Sigmoid colon (tissue), 7 donors: ENCODE measurements around the gene ALS2. TPM values are rescaled to one million over a fixed set of nuclear protein-coding genes. Genes with fewer than 3 reads are reported as not detected.

Source experiments
- DNase-seq: peaks from one replicate; pipeline ENCODE4 v3.0.0-alpha.2; 2019
- H3K27ac ChIP-seq, 4 donors: fragments of 200-600 bp; sonication (generic); one replicate each; pipeline ENCODE4 v1.5.1; 2016 to 2019; ENCODE audit warnings: mild to moderate bottlenecking in 1 of 4
- H3K27me3 ChIP-seq, 3 donors: fragments of 200-600 bp; sonication (generic); one replicate each; pipeline ENCODE4 v1.5.1; 2019; ENCODE audit warnings: mild to moderate bottlenecking in 1 of 3
- H3K36me3 ChIP-seq, 4 donors: fragments of 200-600 bp; sonication (generic); one replicate each; pipeline ENCODE4 v1.5.1; 2016 to 2019
- H3K4me1 ChIP-seq, 4 donors: fragments of 200-600 bp; sonication (generic); one replicate each; pipeline ENCODE4 v1.5.1; 2017 to 2019
- H3K4me3 ChIP-seq, 4 donors: fragments of 200-600 bp; sonication (generic); one replicate each; pipeline ENCODE4 v1.5.1; 2017 to 2019; ENCODE audit warnings: mild to moderate bottlenecking in 2 of 4, moderate library complexity in 1 of 4
- H3K9me3 ChIP-seq, 4 donors: fragments of 200-600 bp in 3 of 4; sonication (generic) in 3 of 4; one replicate each; pipeline versions ENCODE4 v1.5.1 to v1.6.1; 2013 to 2019
- EP300 ChIP-seq, 4 donors: sonication (generic); formaldehyde crosslinking; IDR thresholded peaks; one replicate each; pipeline ENCODE4 v1.6.1; 2017; ENCODE audit warnings: antibody characterized with exemption in 4 of 4
- POLR2A ChIP-seq, 2 donors: fragments of 450-650 bp; IDR thresholded peaks; one replicate each; pipeline ENCODE4 v1.6.1; 2016; ENCODE audit warnings: antibody characterized with exemption in 2 of 2, mild to moderate bottlenecking in 2 of 2, moderate library complexity in 2 of 2
- POLR2AphosphoS5 ChIP-seq, 4 donors: sonication (generic); formaldehyde crosslinking; IDR thresholded peaks; one replicate each; pipeline ENCODE4 v1.6.1; 2017; ENCODE audit warnings: antibody characterized with exemption in 4 of 4
- WGBS, 2 donors: extraction: QIAGEN DNeasy Blood & Tissue Kit; methylation state at CpG; one replicate each; pipeline ENCODE4 v1.1.7; 2013; 5-methylcytosine and 5-hydroxymethylcytosine counted together
- intact Hi-C: fragments of 100-400 bp; cut with DNase I; formaldehyde crosslinking; loops from one replicate; pipeline ENCODE4 v1.15.1; 2023
- polyA plus RNA-seq, 3 donors: library from polyadenylated mRNA; stranded (reverse); fragments of 200-250 nt; gene quantifications; one replicate each; pipeline ENCODE4 v1.2.3, GENCODE V29; 2013
- total RNA-seq, 4 donors: library from RNA; depleted of rRNA; stranded (reverse); fragments of >200 nt; gene quantifications; one replicate each; pipeline ENCODE4 v1.1.0, GENCODE V29; 2016
- TF ChIP-seq, protein P1 (sequence below), 4 experiments: fragments of 450-650 bp in 3 of 4; fragments of 200-600 bp in 1 of 4; IDR thresholded peaks; one replicate each; pipeline ENCODE4 v1.5.1; 2016 to 2019; ENCODE audit warnings: antibody characterized with exemption in 4 of 4, mild to moderate bottlenecking in 3 of 4, moderate library complexity in 2 of 4
- donor health status: healthy with polysubstance abuse.
- donor health status: Bipolar disorder and iron deficiency.
- donor health status: healthy.

The ALS2 gene
- total and polyA plus RNA-seq, 7 donors, result 3.0 to 20.9 (median 17.4) TPM

DNA sequence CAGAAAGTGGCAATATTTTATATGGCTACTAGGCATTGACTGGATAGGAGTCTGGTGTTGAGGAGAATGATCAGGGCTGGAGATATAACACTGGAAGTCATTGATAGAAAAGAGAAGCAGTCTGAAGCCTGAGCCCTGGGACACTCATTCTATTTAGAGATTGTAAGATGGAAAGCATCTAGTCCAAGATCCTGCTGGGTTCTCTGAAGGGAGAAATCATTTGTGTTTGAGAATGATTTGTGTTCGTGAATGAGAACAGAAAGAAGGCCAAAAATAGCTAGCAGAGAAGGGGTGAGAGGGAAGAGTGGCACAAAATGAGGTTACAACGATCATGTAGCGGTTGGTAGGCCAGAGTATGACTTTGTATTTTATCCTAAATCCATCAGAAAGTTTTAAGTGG is 7.6 kb upstream of the ALS2 start:
- Histone ChIP-seq H3K9me3 (no peaks in the 10 kb centered on the region), H3K27me3 (no peaks in the 10 kb centered on the region), H3K4me3 (no peak overlapping the region), H3K27ac (no peak overlapping the region), H3K36me3 (no peaks in the 10 kb centered on the region), H3K4me1 (no peaks in the 10 kb centered on the region)
- intact Hi-C loops, result no loop called here
- DNase-seq, result no peak
- WGBS, 2 donors, result 74 to 84% methylated on average over 3 of the region's 3 CpGs
- no peak for TF ChIP-seq EP300 (IDR thresholded peaks at IDR 0.05)
- no peak for TF ChIP-seq POLR2AphosphoS5 (IDR thresholded peaks at IDR 0.05)
- TF ChIP-seq, protein P1, sequence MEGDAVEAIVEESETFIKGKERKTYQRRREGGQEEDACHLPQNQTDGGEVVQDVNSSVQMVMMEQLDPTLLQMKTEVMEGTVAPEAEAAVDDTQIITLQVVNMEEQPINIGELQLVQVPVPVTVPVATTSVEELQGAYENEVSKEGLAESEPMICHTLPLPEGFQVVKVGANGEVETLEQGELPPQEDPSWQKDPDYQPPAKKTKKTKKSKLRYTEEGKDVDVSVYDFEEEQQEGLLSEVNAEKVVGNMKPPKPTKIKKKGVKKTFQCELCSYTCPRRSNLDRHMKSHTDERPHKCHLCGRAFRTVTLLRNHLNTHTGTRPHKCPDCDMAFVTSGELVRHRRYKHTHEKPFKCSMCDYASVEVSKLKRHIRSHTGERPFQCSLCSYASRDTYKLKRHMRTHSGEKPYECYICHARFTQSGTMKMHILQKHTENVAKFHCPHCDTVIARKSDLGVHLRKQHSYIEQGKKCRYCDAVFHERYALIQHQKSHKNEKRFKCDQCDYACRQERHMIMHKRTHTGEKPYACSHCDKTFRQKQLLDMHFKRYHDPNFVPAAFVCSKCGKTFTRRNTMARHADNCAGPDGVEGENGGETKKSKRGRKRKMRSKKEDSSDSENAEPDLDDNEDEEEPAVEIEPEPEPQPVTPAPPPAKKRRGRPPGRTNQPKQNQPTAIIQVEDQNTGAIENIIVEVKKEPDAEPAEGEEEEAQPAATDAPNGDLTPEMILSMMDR (IDR thresholded peaks at IDR 0.05), result no peak
- TF ChIP-seq POLR2A (IDR thresholded peaks at IDR 0.05), result no peak

GRCh38 chr2:201786471-201786870 is 5.7 kb upstream of the ALS2 start:
- Histone ChIP-seq H3K36me3 (no peaks in the 10 kb centered on the region), H3K27ac (no peak overlapping the region), H3K4me1 (peaks cover 0 to 7% (median 0%) of the 10 kb centered on the region in 4 donors), H3K4me3 (no peak overlapping the region), H3K27me3 (no peaks in the 10 kb centered on the region), H3K9me3 (no peaks in the 10 kb centered on the region)
- no peak for DNase-seq
- intact Hi-C loops, result no loop called here
- TF ChIP-seq POLR2A (IDR thresholded peaks at IDR 0.05) (no peak), EP300 (IDR thresholded peaks at IDR 0.05) (no peak), POLR2AphosphoS5 (IDR thresholded peaks at IDR 0.05) (no peak)
- TF ChIP-seq, protein P1 (IDR thresholded peaks at IDR 0.05), result no peak

DNA sequence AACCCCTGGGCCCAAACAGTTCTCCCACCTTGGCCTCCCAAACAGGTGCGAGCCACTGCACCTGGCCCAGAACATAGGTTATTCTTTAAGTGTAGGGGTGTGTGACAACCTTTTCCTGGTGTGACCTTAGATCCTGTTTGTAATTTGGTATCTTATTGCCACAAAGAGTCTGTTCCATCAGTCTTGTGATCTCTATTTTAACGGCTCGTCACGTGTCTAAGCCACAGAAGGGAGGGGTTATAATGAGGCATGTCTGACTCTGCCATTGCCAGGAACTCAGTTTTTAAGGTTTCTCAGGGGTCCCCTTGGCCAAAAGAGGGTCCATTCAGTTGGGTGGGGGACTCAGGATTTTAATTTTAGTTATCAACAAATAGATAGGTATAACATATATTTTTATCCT is 4.4 kb upstream of the ALS2 start:
- Histone ChIP-seq H3K36me3 (no peaks in the 10 kb centered on the region), H3K4me3 (no peak overlapping the region), H3K9me3 (no peaks in the 10 kb centered on the region), H3K27me3 (no peaks in the 10 kb centered on the region), H3K27ac (no peak overlapping the region), H3K4me1 (peaks cover 0 to 9% (median under 1%) of the 10 kb centered on the region in 4 donors)
- WGBS, 2 donors, result 47 to 60% methylated on average over 4 of the region's 4 CpGs
- TF ChIP-seq POLR2A (IDR thresholded peaks at IDR 0.05) (no peak), EP300 (IDR thresholded peaks at IDR 0.05) (no peak), POLR2AphosphoS5 (IDR thresholded peaks at IDR 0.05) (no peak)
- TF ChIP-seq, protein P1 (IDR thresholded peaks at IDR 0.05), result no peak
- no peak for DNase-seq
- intact Hi-C loops, result no loop called here

DNA sequence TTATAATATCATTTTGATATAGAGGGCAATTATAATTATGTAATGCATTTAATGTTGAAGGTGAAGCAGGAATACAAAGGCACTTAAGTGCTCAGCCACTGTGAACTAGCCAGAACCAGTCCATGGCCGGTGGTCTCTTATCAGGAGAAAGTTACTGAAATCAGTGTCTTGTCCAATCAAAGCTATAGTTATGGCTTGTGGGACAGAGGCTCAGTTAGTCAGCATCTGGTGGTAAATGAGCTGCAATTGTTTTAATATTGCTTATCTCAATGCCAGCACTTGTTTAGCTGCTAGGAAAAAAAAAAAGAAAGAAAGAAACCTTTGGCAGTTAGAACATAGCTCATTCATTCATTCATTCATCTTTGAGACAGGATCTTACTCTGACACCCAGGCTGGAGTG is 3.8 kb upstream of the ALS2 start:
- Histone ChIP-seq H3K9me3 (no peaks in the 10 kb centered on the region), H3K4me3 (no peak overlapping the region), H3K4me1 (peaks cover 0 to 14% (median 4%) of the 10 kb centered on the region in 4 donors), H3K36me3 (no peaks in the 10 kb centered on the region), H3K27me3 (no peaks in the 10 kb centered on the region), H3K27ac (no peak overlapping the region)
- no peak for TF ChIP-seq POLR2AphosphoS5 (IDR thresholded peaks at IDR 0.05)
- TF ChIP-seq POLR2A (IDR thresholded peaks at IDR 0.05), result no peak
- TF ChIP-seq, protein P1 (IDR thresholded peaks at IDR 0.05), result no peak
- no peak for TF ChIP-seq EP300 (IDR thresholded peaks at IDR 0.05)
- DNase-seq, result no peak
- intact Hi-C loops, result loop anchor here (5.0 kb wide), 2 partner anchors 73 to 142 kb away; partner anchors contain the start of gene TMEM237
- 68 to 83% methylated on average over 1 of the region's 1 CpG for WGBS, 2 donors

- intact Hi-C loops, result loop anchor here (5.0 kb wide), 2 partner anchors 76 to 139 kb away; partner anchors contain the start of gene TMEM237
- no peaks in the 10 kb centered on the region for H3K36me3 ChIP-seq
- no peaks in the 10 kb centered on the region for H3K9me3 ChIP-seq
- WGBS, 2 donors, result 2 to 3% methylated on average over 15 of the region's 15 CpGs
- H3K27ac ChIP-seq, result peak overlapping the region; percentile 87 to 95 (median 93)
- peak overlapping the region; percentile 62 to 95 (median 92) for H3K4me3 ChIP-seq
- no peaks in the 10 kb centered on the region for H3K27me3 ChIP-seq
- peaks cover 0 to 25% (median 5%) of the 10 kb centered on the region in 4 donors for H3K4me1 ChIP-seq
- peak; percentile 69 for DNase-seq
- no peak for TF ChIP-seq POLR2A (IDR thresholded peaks at IDR 0.05)
- no peak for TF ChIP-seq POLR2AphosphoS5 (IDR thresholded peaks at IDR 0.05)
- TF ChIP-seq, protein P1 (IDR thresholded peaks at IDR 0.05), result no peak
- no peak for TF ChIP-seq EP300 (IDR thresholded peaks at IDR 0.05)
These were observed 871 bp upstream of the ALS2 start for GRCh38 chr2:201781557-201782051.
